ENCODE measurements around the gene CFAP68. TPM values are rescaled to one million over a fixed set of nuclear protein-coding genes. Genes with fewer than 3 reads are reported as not detected.

CFAP68 gene
- total and polyA plus RNA-seq, 2 experiments from 2014 or later = 9.9 to 52.8 TPM

DNA sequence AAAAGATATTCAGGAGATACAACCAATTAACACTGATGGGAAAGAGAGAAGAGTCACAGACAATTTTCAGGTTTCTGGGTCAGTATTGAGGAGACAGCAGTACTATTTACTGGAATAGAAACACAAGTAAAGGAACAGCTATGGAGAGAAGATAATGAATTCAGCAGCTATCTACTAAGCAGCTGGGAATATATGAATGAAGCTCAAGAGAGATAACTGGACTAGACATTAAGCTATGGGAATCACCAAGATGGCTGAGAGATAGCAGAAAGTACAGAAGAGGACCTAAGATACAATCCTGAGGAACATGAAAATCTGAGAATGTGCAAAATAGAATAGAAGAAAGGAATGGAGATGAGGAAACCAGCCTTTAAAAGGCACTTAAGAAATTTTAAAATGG lies 23.8 kb upstream of the CFAP68 start:
- no peaks in the 10 kb centered on the region for H3K9me2 ChIP-seq (ENCODE audit: insufficient read depth)
- H3K4me1 Mint-ChIP-seq = no peaks in the 10 kb centered on the region
- DNase-seq (ENCODE audit: low spot score) (no peak), ATAC-seq (no peak)
- H3K4me3 Mint-ChIP-seq = no peak overlapping the region
- TF ChIP-seq, protein P1, sequence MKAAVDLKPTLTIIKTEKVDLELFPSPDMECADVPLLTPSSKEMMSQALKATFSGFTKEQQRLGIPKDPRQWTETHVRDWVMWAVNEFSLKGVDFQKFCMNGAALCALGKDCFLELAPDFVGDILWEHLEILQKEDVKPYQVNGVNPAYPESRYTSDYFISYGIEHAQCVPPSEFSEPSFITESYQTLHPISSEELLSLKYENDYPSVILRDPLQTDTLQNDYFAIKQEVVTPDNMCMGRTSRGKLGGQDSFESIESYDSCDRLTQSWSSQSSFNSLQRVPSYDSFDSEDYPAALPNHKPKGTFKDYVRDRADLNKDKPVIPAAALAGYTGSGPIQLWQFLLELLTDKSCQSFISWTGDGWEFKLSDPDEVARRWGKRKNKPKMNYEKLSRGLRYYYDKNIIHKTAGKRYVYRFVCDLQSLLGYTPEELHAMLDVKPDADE (IDR thresholded peaks at IDR 0.05) = no peak
- no peak for TF ChIP-seq ZNF114 (CRISPR knock-in tag; IDR thresholded peaks at IDR 0.05)
- H2AFZ ChIP-seq = no peak overlapping the region
- no peak overlapping the region for H3K4me2 ChIP-seq
- H3K27me3 Mint-ChIP-seq (ENCODE audit: insufficient read depth, low read depth, poor library complexity) = no peaks in the 10 kb centered on the region
- H3F3A ChIP-seq (replicated peaks; ENCODE audit: low read depth) = no peaks in the 10 kb centered on the region
- no peak overlapping the region for H3K27ac ChIP-seq (ENCODE audit: low read depth)
- no peaks in the 10 kb centered on the region for H3K4me1 ChIP-seq (ENCODE audit: insufficient read depth)
- H3K9me3 Mint-ChIP-seq = no peaks in the 10 kb centered on the region
- peaks cover 3% of the 10 kb centered on the region; the same call in 1 of the 2 replicates for H3K36me3 ChIP-seq (ENCODE audit: insufficient read depth)
- no peak overlapping the region for H3K27ac Mint-ChIP-seq
- H3K79me2 ChIP-seq (replicated peaks; ENCODE audit: insufficient read depth) = no peaks in the 10 kb centered on the region
- H3K36me3 Mint-ChIP-seq (ENCODE audit: low read depth) = peaks cover 4% of the 10 kb centered on the region; the same call in 1 of the 3 replicates
- H3K4me3 ChIP-seq = no peak overlapping the region
- H4K20me1 ChIP-seq (replicated peaks; ENCODE audit: insufficient read depth) = no peaks in the 10 kb centered on the region
- H3K27me3 ChIP-seq (ENCODE audit: insufficient read depth) = no peaks in the 10 kb centered on the region

DNA sequence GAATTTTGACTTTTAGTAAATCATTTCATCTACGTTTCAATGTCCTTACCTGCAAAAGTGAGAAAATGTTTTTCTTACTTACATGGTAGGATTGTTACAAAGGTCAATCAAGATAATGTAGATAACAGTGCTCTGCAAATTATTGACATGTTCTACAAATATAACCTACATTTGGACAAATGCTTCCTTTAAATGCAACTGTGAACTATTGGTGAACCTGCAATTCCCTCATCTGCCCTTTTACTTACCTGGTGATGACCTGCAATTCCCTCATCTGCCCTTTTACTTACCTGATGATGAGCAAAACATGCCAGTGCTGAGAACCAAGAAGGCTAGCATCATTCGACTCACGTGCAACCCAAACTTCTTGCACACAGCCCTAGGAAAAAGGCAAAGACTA lies 19.1 kb upstream of the CFAP68 start:
- H3K4me1 Mint-ChIP-seq = no peaks in the 10 kb centered on the region
- Histone ChIP-seq H3K36me3 (ENCODE audit: insufficient read depth) (peaks cover 3% of the 10 kb centered on the region; the same call in 1 of the 2 replicates), H3K4me1 (ENCODE audit: insufficient read depth) (no peaks in the 10 kb centered on the region), H3K27ac (ENCODE audit: low read depth) (no peak overlapping the region), H3K9me2 (ENCODE audit: insufficient read depth) (no peaks in the 10 kb centered on the region), H4K20me1 (replicated peaks; ENCODE audit: insufficient read depth) (no peaks in the 10 kb centered on the region), H3K4me2 (no peak overlapping the region), H3K79me2 (replicated peaks; ENCODE audit: insufficient read depth) (no peaks in the 10 kb centered on the region), H3F3A (replicated peaks; ENCODE audit: low read depth) (no peaks in the 10 kb centered on the region), H2AFZ (no peak overlapping the region), H3K4me3 (no peak overlapping the region), H3K27me3 (ENCODE audit: insufficient read depth) (no peaks in the 10 kb centered on the region)
- H3K27ac Mint-ChIP-seq = no peak overlapping the region
- H3K4me3 Mint-ChIP-seq = no peak overlapping the region
- no peaks in the 10 kb centered on the region for H3K27me3 Mint-ChIP-seq (ENCODE audit: insufficient read depth, low read depth, poor library complexity)
- no peaks in the 10 kb centered on the region for H3K9me3 Mint-ChIP-seq
- peaks cover 4% of the 10 kb centered on the region; the same call in 1 of the 3 replicates for H3K36me3 Mint-ChIP-seq (ENCODE audit: low read depth)
- no peak for DNase-seq (ENCODE audit: low spot score)
- TF ChIP-seq CREB1 (CRISPR knock-in tag; IDR thresholded peaks at IDR 0.05; ENCODE audit: low read depth) = no peak
- TF ChIP-seq, protein P2, sequence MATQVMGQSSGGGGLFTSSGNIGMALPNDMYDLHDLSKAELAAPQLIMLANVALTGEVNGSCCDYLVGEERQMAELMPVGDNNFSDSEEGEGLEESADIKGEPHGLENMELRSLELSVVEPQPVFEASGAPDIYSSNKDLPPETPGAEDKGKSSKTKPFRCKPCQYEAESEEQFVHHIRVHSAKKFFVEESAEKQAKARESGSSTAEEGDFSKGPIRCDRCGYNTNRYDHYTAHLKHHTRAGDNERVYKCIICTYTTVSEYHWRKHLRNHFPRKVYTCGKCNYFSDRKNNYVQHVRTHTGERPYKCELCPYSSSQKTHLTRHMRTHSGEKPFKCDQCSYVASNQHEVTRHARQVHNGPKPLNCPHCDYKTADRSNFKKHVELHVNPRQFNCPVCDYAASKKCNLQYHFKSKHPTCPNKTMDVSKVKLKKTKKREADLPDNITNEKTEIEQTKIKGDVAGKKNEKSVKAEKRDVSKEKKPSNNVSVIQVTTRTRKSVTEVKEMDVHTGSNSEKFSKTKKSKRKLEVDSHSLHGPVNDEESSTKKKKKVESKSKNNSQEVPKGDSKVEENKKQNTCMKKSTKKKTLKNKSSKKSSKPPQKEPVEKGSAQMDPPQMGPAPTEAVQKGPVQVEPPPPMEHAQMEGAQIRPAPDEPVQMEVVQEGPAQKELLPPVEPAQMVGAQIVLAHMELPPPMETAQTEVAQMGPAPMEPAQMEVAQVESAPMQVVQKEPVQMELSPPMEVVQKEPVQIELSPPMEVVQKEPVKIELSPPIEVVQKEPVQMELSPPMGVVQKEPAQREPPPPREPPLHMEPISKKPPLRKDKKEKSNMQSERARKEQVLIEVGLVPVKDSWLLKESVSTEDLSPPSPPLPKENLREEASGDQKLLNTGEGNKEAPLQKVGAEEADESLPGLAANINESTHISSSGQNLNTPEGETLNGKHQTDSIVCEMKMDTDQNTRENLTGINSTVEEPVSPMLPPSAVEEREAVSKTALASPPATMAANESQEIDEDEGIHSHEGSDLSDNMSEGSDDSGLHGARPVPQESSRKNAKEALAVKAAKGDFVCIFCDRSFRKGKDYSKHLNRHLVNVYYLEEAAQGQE (IDR thresholded peaks at IDR 0.05; ENCODE audit: unreplicated experiment) = no peak
- no peak for TF ChIP-seq NANOG (IDR thresholded peaks at IDR 0.05; ENCODE audit: borderline replicate concordance)
- TF ChIP-seq, protein P3, sequence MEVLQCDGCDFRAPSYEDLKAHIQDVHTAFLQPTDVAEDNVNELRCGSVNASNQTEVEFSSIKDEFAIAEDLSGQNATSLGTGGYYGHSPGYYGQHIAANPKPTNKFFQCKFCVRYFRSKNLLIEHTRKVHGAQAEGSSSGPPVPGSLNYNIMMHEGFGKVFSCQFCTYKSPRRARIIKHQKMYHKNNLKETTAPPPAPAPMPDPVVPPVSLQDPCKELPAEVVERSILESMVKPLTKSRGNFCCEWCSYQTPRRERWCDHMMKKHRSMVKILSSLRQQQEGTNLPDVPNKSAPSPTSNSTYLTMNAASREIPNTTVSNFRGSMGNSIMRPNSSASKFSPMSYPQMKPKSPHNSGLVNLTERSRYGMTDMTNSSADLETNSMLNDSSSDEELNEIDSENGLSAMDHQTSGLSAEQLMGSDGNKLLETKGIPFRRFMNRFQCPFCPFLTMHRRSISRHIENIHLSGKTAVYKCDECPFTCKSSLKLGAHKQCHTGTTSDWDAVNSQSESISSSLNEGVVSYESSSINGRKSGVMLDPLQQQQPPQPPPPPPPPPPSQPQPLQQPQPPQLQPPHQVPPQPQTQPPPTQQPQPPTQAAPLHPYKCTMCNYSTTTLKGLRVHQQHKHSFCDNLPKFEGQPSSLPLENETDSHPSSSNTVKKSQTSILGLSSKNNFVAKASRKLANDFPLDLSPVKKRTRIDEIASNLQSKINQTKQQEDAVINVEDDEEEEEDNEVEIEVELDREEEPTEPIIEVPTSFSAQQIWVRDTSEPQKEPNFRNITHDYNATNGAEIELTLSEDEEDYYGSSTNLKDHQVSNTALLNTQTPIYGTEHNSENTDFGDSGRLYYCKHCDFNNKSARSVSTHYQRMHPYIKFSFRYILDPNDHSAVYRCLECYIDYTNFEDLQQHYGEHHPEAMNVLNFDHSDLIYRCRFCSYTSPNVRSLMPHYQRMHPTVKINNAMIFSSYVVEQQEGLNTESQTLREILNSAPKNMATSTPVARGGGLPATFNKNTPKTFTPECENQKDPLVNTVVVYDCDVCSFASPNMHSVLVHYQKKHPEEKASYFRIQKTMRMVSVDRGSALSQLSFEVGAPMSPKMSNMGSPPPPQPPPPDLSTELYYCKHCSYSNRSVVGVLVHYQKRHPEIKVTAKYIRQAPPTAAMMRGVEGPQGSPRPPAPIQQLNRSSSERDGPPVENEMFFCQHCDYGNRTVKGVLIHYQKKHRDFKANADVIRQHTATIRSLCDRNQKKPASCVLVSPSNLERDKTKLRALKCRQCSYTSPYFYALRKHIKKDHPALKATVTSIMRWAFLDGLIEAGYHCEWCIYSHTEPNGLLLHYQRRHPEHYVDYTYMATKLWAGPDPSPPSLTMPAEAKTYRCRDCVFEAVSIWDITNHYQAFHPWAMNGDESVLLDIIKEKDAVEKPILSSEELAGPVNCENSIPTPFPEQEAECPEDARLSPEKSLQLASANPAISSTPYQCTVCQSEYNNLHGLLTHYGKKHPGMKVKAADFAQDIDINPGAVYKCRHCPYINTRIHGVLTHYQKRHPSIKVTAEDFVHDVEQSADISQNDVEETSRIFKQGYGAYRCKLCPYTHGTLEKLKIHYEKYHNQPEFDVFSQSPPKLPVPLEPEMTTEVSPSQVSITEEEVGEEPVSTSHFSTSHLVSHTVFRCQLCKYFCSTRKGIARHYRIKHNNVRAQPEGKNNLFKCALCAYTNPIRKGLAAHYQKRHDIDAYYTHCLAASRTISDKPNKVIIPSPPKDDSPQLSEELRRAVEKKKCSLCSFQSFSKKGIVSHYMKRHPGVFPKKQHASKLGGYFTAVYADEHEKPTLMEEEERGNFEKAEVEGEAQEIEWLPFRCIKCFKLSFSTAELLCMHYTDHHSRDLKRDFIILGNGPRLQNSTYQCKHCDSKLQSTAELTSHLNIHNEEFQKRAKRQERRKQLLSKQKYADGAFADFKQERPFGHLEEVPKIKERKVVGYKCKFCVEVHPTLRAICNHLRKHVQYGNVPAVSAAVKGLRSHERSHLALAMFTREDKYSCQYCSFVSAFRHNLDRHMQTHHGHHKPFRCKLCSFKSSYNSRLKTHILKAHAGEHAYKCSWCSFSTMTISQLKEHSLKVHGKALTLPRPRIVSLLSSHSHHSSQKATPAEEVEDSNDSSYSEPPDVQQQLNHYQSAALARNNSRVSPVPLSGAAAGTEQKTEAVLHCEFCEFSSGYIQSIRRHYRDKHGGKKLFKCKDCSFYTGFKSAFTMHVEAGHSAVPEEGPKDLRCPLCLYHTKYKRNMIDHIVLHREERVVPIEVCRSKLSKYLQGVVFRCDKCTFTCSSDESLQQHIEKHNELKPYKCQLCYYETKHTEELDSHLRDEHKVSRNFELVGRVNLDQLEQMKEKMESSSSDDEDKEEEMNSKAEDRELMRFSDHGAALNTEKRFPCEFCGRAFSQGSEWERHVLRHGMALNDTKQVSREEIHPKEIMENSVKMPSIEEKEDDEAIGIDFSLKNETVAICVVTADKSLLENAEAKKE (CRISPR knock-in tag; IDR thresholded peaks at IDR 0.05) = no peak
- ATAC-seq = no peak

Measured in GM23338 (cell line).